WERI-Rb-1 (cell line): ENCODE measurements around the gene CHGA.

Experiments used
- DNase-seq: peaks from one replicate; pipeline ENCODE4 v3.0.0-alpha.2; 2020
- H3K27ac ChIP-seq: fragments of 250-450 bp; sonication (Bioruptor Pico); 2 replicates; pipeline ENCODE4 v1.5.1; 2020; ENCODE audit warnings: mild to moderate bottlenecking, moderate library complexity
- H3K27me3 ChIP-seq: fragments of 250-450 bp; sonication (Bioruptor Pico); 2 replicates; pipeline ENCODE4 v1.5.1; 2021; ENCODE audit warnings: mild to moderate bottlenecking, low read depth, moderate library complexity; ENCODE audit not compliant: insufficient read depth, severe bottlenecking
- H3K36me3 ChIP-seq: fragments of 250-450 bp; sonication (Bioruptor Pico); 2 replicates; pipeline ENCODE4 v1.5.1; 2020; ENCODE audit warnings: mild to moderate bottlenecking, moderate library complexity
- H3K4me3 ChIP-seq: 2 replicates; pipeline ENCODE4 v1.5.1; 2011; ENCODE audit warnings: low read depth, mild to moderate bottlenecking, control low read depth, low read length
- H3K9me3 ChIP-seq: fragments of 250-450 bp; sonication (Bioruptor Pico); 2 replicates; pipeline ENCODE4 v1.5.1; 2021; ENCODE audit warnings: mild to moderate bottlenecking, moderate library complexity; ENCODE audit not compliant: severe bottlenecking
- CTCF ChIP-seq: IDR thresholded peaks from 2 replicates; pipeline ENCODE4 v1.5.1; 2011; ENCODE audit warnings: low read depth, mild to moderate bottlenecking, control low read depth, inconsistent platforms, low read length

CHGA gene

DNA sequence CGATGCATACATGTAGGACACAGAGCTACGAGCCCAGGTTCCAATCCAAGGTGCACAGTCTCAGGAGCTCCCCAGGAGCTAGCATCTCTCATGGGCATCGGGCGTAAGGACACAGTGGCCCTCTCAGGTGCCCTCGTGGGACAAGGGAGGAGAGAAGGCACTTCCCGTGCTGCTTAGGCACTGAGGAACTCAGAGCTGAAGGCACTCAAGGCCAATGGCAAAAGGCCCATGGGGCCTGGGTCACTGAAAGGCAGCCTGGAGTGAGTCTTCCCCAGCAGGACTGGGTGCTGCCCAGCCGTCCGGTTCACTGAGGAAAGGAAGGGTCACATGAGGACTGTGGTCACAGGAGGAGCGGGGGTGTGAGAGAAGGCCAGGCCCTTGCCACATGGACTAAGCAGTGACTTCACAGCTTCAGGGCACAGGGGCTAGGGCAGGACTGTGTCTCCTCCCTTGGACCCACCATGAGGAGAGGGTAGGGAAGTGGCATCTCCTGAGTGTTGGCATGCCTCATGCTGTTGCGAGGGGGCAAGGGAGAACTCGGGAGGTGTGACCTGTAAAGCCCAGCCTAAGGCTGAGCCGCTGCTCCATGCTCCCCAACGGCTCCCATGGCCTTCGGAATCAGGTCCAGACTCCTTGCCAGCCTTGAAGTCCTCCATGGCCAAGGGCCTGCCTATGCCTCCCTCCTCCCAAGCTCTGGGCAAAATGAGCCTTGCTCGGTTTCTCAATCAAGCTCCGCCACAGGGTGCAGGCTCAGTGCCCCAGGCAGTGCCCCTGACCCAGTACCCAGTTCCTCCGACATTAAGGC is 51.8 kb downstream of the CHGA start:
- no peak overlapping the region for H3K27ac ChIP-seq
- H3K36me3 ChIP-seq: no peaks in the 10 kb centered on the region
- no peak for TF ChIP-seq CTCF
- DNase-seq: no peak
- peaks cover 10% of the 10 kb centered on the region for H3K9me3 ChIP-seq
- no peaks in the 10 kb centered on the region for H3K27me3 ChIP-seq
- H3K4me3 ChIP-seq: no peak overlapping the region

- H3K9me3 ChIP-seq: peaks cover 13% of the 10 kb centered on the region
- H3K4me3 ChIP-seq: no peak overlapping the region
- TF ChIP-seq CTCF: no peak
- no peaks in the 10 kb centered on the region for H3K36me3 ChIP-seq
- DNase-seq: no peak
- H3K27ac ChIP-seq: no peak overlapping the region
- H3K27me3 ChIP-seq: no peaks in the 10 kb centered on the region
Observed at GRCh38 chr14:92976268-92976667, 53.3 kb downstream of the CHGA start.

DNA sequence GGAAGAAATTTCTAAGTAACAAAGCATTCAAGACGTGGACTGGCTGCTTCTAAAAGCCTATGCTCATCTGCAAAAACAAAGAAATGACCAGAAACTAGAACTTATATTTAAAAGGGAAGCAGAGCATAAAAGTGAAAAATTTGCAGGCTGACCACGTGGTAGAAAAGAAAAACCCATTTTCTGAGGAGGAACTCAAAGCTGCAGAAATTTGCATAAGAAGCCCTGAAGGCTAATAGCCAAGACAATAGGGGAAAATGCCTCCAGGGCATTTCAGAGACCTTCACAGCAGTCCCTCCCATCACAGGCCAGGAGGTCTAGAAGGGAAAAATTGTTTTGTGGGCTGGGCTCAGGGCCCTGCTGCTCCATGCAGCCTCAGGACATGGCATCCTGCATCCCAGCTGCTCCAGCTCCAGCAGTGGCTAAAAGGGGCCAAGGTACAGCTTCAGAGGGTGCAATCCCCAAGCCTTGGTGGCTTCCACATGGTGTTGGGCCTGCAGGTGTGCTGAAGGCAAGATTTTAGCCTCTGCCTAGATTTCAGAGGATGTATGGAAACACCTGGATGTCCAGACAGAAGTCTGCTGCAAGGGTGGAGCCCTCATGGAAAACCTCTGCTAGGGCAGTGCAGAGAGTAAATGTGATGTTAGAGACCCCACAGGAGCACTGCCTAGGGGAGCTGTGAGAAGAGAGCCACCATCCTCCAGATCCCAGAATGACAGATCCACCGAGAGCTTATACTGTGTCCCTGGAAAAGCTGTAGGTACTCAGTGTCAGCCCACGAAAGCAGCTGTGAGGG is 55.5 kb downstream of the CHGA start:
- no peak for TF ChIP-seq CTCF
- Histone ChIP-seq H3K36me3 (no peaks in the 10 kb centered on the region), H3K27me3 (no peaks in the 10 kb centered on the region), H3K9me3 (peaks cover 13% of the 10 kb centered on the region), H3K27ac (no peak overlapping the region), H3K4me3 (no peak overlapping the region)
- no peak for DNase-seq

GRCh38 chr14:92980866-92981265 is 57.9 kb downstream of the CHGA start:
- no peak for TF ChIP-seq CTCF
- Histone ChIP-seq H3K27ac (no peak overlapping the region), H3K36me3 (no peaks in the 10 kb centered on the region), H3K27me3 (no peaks in the 10 kb centered on the region), H3K9me3 (peaks cover 13% of the 10 kb centered on the region), H3K4me3 (no peak overlapping the region)
- DNase-seq: no peak

DNA sequence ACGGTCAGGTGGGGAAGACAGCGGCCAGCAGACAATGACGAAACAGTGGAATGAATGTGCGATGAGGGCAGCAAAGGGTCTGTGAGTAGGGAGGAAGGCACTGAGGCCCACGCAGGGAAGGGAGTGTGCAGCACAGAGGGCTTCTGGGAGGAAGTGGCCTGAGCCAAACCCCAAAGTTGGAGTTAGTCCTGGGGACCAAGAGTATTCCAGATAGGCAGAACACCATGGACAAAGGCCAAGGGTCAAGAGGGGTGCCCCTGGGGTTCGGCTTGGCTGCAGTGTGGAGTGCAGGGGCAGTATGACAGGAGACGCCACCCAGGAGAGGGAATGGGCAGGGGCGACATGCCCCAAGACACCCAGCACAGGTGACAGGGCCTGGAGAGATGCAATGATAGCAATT is 58.8 kb downstream of the CHGA start:
- no peak for DNase-seq
- no peak for TF ChIP-seq CTCF
- Histone ChIP-seq H3K27me3 (no peaks in the 10 kb centered on the region), H3K27ac (no peak overlapping the region), H3K36me3 (no peaks in the 10 kb centered on the region), H3K4me3 (no peak overlapping the region), H3K9me3 (peaks cover 13% of the 10 kb centered on the region)
